HG03280 (cell line): ENCODE data around the gene ZFAND2B.

ENCODE experiments used
- ATAC-seq: cut with Tn5 transposase; IDR thresholded peaks from one replicate; pipeline ENCODE4 v1.9.1; 2021; ENCODE audit warnings: mild to moderate bottlenecking, moderate library complexity; ENCODE audit not compliant: unreplicated experiment

Gene ZFAND2B

DNA sequence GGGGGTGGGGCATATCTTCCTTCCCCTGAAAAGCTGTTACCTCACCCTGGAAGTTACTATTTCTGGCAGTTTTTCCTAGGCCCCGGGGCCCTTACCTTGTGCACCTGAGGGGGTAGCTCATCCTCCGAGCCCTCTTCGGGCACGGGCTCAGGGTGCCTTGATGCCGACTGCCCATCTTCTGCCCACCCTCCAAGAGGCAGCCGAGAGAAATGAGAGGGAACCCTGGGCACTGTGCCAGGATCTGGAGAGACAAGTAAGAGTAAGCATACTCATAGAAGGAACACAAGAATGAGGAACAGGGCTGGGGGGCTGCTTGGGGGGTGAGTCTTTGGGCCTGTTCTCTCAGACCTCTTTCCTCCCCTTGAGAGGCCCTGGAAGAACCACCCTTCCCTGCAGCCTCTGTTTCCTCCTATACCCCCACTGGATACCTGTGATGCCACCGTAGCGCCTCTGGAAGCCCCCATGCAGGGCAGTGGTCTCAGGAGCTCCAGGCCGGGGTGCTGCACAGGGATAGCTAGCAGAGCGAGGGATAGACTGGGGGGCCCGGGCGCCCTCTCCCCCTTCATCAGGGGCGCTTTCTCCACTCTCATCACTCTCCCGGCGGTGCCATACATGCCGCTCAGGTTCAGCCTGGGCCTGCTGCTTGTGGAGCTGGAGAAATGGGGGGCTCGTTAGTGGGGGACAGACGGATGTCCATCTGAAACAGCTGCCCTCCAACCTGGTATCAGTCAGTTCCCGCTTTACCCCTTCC, 14.2 kb downstream of the ZFAND2B start:
- ATAC-seq, result no peak

DNA sequence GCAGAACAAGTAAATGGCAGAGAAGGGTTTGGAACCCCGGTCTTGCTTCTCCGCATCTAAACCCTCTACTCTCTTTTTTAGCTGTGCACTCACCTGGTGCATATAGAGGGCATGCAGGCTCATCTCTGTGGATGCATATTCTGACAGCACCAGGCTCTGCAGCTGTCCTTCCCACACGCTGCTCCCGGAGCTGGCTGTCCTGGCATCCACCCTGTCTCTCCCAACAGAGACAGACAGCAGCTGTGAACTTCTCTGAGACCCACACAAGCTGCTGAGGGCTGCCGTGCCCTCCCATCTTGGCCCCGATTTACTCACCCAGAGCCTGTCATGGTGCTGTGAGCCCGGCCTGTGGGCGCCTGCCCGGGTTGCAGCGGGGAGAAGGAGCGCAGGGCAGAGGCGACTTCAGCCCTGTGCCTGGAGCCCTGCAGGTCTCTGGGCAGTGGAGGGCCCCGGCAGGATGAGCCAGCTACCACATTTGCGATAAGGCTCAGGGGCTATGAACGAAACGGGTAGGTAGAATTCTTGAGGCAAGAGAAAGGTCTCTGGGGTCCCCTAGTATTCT, 15.5 kb downstream of the ZFAND2B start:
- no peak for ATAC-seq

GRCh38 chr2:219223831-219224610, 17.4 kb downstream of the ZFAND2B start:
- no peak for ATAC-seq

- no peak for ATAC-seq
Observed at GRCh38 chr2:219225350-219225749, 18.8 kb downstream of the ZFAND2B start.

GRCh38 chr2:219228041-219228910, 21.7 kb downstream of the ZFAND2B start:
- no peak for ATAC-seq

GRCh38 chr2:219228911-219229304, 22.3 kb downstream of the ZFAND2B start:
- ATAC-seq, result no peak

DNA sequence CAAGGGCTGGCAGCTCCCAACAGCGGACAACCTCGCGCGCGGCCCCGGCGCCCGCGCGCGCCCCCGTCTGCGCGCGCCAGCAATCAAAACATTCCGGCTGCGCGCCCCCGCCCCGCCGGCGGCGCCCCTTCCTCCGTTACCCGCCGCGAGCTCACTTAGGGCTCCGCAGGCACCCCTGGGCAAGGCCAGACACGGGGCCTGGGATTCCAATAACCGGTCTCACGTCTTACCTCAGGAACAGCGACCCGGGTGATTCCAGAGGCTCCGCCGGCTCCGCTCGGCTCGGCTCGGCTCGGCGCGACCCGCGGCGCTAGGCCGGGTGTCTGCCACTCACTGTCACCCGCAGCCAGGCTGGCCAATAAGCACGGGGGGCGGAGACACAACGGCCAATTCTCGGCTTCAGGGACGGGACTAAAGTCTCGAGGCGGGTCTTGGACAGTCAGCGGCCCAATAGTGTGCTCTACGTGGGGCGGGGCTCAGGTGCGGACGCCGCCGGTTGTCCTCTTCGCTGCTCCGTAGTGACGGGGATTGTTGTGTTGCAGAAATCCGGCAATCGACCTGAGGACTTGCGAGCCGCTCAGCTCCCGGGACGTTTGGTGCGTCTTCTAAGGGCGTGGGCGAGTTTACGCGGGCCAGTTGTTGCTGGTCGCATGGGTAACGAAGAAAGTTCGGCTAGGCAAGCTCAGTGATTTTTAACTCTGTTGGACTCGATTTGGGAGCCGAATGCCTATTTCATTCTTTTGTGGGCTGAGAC, 22.9 kb downstream of the ZFAND2B start, which contains the start of the genes ANKZF1 and ATG9A:
Gene ANKZF1, plus strand, starts transcription at position 502 of the 754 bp plus-strand sequence. CDS start 452 bp downstream, outside the sequence.
Gene ATG9A, minus strand, starts transcription at position 332 of the 754 bp plus-strand sequence. CDS start 1,612 bp downstream, outside the sequence.
- ATAC-seq, result peak; percentile 96

GRCh38 chr2:219230059-219230540, 23.5 kb downstream of the ZFAND2B start:
- no peak for ATAC-seq

- no peak for ATAC-seq
Observed at GRCh38 chr2:219234331-219234730, 27.7 kb downstream of the ZFAND2B start.

DNA sequence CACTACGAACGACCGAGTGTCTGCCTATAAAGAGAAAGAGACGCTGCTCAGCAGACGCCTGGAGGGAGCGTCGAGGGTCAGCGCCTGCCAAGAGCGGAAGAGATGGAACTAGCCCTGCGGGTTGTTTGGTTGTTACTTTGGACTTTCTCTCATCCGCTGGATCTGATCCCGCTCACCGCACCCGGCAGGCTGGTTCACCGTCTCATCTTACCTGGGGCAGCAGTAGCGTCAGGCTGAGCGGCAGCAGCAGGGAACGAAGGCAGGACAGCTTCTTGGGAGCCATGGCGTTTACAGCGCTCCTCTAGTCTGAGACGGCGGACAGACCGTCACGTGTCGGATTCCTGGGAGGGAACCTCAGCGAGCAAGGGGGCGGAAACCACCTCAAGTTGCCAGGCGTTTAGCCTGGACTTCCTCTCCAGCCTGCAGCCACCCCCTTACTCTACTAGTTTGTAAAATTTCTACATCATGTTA, 36.7 kb downstream of the ZFAND2B start:
- no peak for ATAC-seq

DNA sequence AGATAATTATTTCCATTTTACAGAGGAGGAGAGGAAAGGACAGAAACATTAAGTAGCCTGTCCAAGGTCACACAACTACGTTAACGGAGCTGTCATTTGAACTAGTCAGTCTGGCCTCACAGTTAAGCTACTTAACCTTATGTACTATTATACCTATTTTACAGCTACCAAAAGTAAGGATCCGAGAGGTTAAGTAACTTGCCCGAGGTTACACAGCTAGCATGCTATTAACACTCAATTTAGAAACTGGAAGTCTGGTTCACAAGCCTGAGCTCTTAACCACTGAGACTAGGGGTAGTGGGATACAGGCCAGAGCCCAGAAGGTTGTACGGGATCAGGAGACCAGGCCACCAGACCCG, 38.2 kb downstream of the ZFAND2B start:
- ATAC-seq, result no peak

DNA sequence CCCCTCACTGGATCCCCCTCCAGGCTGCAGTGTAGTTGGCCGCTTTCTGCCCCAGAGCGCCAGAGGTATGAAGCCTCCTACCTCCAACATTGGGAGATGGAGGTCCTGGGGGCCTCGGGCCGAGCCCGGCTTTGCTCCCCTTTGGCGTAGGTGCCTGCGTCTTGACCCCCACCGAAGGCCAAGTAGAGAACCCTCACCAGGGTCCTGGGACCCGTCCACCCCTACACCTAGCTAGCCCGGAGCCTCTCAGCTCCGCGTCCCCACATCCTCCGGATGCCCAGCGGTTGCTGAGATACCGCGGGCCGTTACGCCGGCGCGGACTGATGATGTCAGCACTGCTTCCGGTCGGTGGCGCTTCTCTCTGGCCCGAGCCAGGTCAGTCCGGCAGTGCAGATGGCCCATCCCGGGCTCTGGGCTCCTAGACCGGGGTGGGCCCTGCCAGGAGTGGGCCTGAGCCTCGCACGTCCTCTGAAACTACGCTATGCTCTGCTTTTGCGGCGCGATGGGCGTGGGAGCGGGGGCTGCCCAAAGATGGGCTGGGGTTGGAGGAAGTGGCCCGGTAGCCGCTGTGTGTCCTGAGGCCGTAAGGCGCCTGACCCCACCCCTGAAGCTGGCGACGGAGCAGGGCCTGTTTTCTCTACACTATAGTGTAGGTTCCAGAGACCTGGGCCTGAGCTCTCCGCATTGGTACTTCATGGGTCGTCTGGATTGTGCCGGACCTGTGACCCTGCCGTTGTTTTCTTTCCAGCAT, 38.7 kb downstream of the ZFAND2B start, which contains the start of the genes GLB1L and STK16:
Gene GLB1L, minus strand, starts transcription at position 297 of the 751 bp plus-strand sequence. CDS start 1,871 bp downstream, outside the sequence.
Gene STK16, plus strand, starts transcription at position 332 of the 751 bp plus-strand sequence. CDS start 521 bp downstream, outside the sequence.
- ATAC-seq, result peak; percentile 83

GRCh38 chr2:219245899-219246230, 39.3 kb downstream of the ZFAND2B start:
- no peak for ATAC-seq

- no peak for ATAC-seq
Observed at GRCh38 chr2:219246559-219246958, 40.0 kb downstream of the ZFAND2B start.

- ATAC-seq, result no peak
Observed at GRCh38 chr2:219247678-219248642, 41.4 kb downstream of the ZFAND2B start.

DNA sequence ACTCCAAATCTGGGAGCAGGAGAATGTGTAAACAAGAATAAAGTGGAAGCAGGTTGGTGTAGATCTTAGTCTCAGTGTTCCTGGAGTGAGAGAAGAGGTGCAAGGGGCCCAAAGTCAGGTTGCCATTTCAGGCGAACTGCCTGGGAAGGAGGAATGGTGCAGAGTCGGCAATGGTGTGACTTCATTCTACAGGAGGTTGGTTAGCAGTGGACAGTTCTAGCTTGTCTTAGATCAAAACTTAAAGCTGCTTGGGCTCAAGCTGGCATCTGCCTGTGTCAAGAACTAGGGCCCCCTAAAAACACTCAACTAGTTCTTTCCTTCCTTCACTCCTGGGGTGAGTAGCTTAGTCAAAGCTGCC, 42.2 kb downstream of the ZFAND2B start:
- no peak for ATAC-seq

DNA sequence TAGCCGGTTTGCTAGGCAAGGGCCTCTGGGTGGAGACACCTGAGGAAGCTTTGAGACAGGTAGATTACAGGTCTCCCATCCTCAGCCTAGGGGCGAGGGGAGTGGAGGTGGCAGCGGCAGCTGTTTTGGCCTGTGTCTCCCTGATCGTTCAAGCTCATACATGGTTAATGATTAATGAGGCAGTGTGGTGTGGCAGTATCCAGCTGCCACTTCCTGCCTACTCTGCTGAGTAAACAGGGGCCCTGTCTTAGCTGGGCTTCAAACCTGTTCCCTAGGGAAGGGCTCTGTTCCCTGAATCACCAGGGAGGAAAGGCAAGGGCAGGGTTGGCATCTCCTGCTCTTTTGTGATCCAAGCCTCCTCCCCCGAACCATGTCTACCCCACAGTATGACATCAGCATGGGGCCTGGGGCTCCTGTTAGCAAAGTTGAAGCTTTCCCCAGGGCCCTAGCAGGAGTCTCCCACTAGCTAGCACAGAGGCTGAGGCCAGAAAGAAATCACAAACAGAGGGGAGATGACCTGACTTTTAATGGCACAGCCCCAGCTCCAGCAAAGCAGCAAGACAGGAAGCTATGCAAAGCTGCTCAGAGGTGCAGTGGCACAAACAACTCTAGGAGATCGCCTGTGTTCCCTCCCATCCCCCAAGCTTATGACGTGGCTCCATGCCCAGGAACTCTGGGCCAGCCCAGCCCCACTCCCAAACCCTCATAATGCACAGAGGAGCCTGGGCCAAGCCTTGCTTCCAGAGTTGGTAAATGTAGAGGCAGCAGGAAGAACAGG, 42.8 kb downstream of the ZFAND2B start:
- ATAC-seq, result no peak
